ENCODE measurements around the gene USP12. TPM values are rescaled to one million over a fixed set of nuclear protein-coding genes. Genes with fewer than 3 reads are reported as not detected.

The USP12 gene
- total RNA-seq, 2 donors from 2014 or later: 22.6 to 40.5 TPM

DNA sequence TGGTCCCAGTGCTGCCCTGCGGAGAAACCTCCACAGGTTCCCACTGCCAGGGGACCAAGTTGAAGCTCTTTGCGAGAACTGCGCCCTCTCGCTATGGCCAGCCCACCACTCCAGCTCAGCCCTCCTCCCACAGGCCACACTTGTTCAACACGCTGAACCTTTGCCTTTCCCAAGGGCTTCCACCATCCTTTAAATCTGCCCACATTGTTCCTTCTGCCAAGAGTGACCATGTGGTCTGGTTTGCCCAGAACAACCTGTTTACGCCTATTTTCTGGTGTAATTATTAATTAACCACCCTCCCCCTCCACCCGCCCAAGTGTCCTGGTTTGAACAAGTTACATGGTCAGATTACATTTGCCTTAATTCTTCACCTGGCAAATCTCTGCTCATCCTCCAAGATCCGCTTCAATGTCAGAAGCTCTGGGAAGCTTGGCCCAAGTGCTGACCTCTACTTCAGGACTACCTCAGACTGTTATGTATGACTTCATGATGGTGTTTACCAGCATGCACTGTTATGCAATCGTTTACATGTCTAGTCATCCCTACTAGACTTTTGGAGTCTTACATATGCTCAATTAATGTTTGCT is 12.0 kb upstream of the USP12 start:
- peak overlapping the region in 1 of 2 donors; percentile 22 for H3K27ac ChIP-seq
- no peaks in the 10 kb centered on the region for H3K9me3 ChIP-seq
- ATAC-seq (ENCODE audit: insufficient number of reproducible peaks, low FRiP score, low read depth): no peak

DNA sequence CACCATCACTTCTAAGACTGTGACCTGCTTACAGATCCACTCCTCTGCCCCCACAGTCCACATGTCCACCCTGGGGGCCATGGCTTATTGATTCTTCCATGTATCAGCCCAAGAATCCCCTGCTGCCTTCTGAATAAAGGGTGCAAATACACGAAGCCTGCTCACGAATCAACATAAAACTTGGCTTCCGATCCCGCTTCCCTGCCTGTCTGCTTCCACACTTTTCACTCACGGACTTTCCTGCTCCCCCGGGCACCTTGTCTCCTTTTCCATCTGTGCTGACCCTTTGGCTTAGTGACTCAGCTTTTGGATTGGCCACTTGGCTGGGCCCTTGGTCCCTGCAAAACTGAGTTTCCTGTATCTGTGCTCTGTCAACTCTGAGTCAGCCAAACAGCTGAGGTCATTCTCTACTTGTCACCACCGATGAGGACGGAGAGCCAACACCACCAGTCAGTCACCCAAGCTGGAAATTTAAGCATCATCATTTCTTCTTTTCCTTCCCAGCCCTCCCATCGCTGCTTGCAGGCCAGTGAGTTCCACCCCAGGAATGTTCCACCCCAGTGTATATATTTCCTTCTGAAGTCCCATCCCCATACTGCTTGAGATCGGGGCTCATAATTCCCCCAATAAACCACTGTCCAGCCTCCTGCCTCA is 11.4 kb upstream of the USP12 start:
- H3K27ac ChIP-seq: peak overlapping the region in 1 of 2 donors; percentile 22
- H3K4me3 ChIP-seq: peak overlapping the region; percentile 12
- peak; percentile 66 for DNase-seq (ENCODE audit: low spot score)

More for the DNA sequence above, 12.0 kb upstream of the USP12 start:
- no peak for DNase-seq (ENCODE audit: low spot score)
- Histone ChIP-seq H3K36me3 (no peaks in the 10 kb centered on the region), H3K4me1 (ENCODE audit: control insufficient read depth in 1 of 2, low read depth in 2 of 2) (peaks cover 0 to 11% of the 10 kb centered on the region in 2 donors), H3K4me3 (no peak overlapping the region), H3K27me3 (replicated peaks; ENCODE audit: insufficient read depth) (no peaks in the 10 kb centered on the region)
- TF ChIP-seq, protein P1, sequence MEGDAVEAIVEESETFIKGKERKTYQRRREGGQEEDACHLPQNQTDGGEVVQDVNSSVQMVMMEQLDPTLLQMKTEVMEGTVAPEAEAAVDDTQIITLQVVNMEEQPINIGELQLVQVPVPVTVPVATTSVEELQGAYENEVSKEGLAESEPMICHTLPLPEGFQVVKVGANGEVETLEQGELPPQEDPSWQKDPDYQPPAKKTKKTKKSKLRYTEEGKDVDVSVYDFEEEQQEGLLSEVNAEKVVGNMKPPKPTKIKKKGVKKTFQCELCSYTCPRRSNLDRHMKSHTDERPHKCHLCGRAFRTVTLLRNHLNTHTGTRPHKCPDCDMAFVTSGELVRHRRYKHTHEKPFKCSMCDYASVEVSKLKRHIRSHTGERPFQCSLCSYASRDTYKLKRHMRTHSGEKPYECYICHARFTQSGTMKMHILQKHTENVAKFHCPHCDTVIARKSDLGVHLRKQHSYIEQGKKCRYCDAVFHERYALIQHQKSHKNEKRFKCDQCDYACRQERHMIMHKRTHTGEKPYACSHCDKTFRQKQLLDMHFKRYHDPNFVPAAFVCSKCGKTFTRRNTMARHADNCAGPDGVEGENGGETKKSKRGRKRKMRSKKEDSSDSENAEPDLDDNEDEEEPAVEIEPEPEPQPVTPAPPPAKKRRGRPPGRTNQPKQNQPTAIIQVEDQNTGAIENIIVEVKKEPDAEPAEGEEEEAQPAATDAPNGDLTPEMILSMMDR (IDR thresholded peaks at IDR 0.05): no peak

DNA sequence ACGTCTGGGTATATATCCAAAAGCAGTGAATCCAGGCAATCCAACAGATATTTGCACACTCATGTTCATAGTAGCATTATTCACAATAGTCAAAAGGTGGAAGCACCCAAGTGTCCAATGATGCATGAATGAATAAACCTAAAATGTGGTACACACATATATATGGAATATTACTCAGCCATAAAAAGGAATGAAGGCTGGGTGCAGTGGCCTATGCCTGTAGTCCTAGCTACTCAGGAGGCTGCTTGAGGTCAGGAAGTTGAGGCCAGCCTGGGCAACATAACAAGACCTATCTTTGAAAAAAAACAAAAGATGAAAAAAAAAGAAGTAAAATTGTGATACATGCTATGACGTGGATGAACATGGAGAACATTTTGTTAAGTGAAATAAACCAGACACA is 10.4 kb upstream of the USP12 start:
- no peaks in the 10 kb centered on the region for H3K9me3 ChIP-seq
- peaks cover 0 to 11% of the 10 kb centered on the region in 2 donors for H3K4me1 ChIP-seq (ENCODE audit: control insufficient read depth in 1 of 2, low read depth in 2 of 2)
- H3K27ac ChIP-seq: no peak overlapping the region
- H3K4me3 ChIP-seq: no peak overlapping the region
- ATAC-seq (ENCODE audit: insufficient number of reproducible peaks, low FRiP score, low read depth): no peak
- H3K36me3 ChIP-seq: no peaks in the 10 kb centered on the region
- no peaks in the 10 kb centered on the region for H3K27me3 ChIP-seq (replicated peaks; ENCODE audit: insufficient read depth)
- no peak for DNase-seq (ENCODE audit: low spot score)
- TF ChIP-seq, protein P1 (IDR thresholded peaks at IDR 0.05): no peak

More for the DNA sequence above, 11.4 kb upstream of the USP12 start:
- no peaks in the 10 kb centered on the region for H3K27me3 ChIP-seq (replicated peaks; ENCODE audit: insufficient read depth)
- peak; percentile 99 for ATAC-seq (ENCODE audit: insufficient number of reproducible peaks, low FRiP score, low read depth)
- H3K4me1 ChIP-seq (ENCODE audit: control insufficient read depth in 1 of 2, low read depth in 2 of 2): peaks cover 0 to 11% of the 10 kb centered on the region in 2 donors
- no peaks in the 10 kb centered on the region for H3K36me3 ChIP-seq
- no peaks in the 10 kb centered on the region for H3K9me3 ChIP-seq
- TF ChIP-seq, protein P1 (IDR thresholded peaks at IDR 0.05): no peak

DNA sequence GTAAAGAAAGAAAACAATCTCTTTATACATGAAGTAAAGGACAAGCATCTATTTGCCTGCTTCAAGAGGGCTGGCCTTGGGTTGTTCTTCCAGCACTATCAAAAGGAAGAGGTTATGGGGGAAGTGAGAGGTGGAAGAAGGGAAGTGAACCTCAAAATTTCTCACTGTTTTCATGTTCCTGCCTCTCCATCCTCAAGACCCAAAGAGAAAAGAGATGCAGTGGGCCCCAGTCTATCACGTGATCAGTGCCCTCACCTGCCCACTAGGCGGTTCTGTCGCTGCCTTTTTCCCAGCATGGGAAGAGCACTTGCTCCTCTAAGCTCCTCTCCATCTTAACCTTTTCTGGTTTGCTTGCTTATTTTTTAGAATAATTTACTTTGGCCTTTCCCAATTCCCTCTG is 6.2 kb upstream of the USP12 start:
- Histone ChIP-seq H3K4me1 (ENCODE audit: control insufficient read depth in 1 of 2, low read depth in 2 of 2) (peaks cover 0 to 7% of the 10 kb centered on the region in 2 donors), H3K4me3 (no peak overlapping the region), H3K36me3 (no peaks in the 10 kb centered on the region), H3K27ac (no peak overlapping the region), H3K27me3 (replicated peaks; ENCODE audit: insufficient read depth) (no peaks in the 10 kb centered on the region), H3K9me3 (no peaks in the 10 kb centered on the region)
- DNase-seq (ENCODE audit: low spot score) (no peak), ATAC-seq (ENCODE audit: insufficient number of reproducible peaks, low FRiP score, low read depth) (no peak)
- TF ChIP-seq, protein P1 (IDR thresholded peaks at IDR 0.05): no peak

DNA sequence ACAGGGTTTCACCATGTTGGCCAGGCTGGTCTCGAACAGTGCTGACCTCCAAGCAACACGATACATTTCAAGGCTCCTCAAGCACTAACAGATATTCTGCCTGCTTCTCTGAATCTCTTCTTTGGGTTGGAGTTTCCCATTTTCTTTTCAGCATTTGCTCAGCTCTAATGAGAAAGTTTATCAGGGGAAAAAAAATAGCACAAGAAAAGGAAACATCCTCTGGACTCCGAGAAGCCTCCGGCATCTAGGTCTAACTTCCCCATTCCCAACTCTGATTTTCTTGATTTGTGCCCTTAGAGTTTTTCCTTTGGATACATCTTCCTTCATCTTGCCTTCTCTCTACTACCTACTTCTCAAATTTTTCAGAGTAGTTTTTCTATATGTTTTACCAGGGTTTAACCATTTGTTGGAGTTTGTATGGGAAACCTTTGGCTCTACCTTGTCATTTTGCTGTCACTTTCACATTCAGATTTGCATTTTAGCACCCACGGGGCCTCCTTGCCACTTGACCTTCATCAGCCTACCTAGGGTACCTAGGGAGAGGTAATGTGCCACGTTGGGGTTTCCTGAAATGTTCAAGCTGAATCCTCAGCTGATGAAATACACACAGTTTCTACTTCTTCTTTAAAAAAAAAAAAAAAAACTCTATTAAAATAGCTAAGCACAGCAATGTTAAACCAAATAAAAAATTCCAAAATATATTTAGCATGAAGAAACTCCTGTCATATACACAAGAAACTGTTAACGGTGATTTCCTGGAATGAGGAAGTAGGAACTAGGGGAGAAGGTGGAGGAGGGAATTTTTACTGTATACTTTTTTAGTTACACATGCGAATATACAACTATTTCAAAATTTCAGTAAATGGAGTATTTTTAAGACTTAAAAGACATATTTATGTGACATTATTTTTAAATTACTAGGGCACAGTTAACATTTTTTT is 5.1 kb upstream of the USP12 start:
- Histone ChIP-seq H3K36me3 (no peaks in the 10 kb centered on the region), H3K4me1 (ENCODE audit: control insufficient read depth in 1 of 2, low read depth in 2 of 2) (peaks cover 0 to 8% of the 10 kb centered on the region in 2 donors), H3K4me3 (no peak overlapping the region), H3K9me3 (no peaks in the 10 kb centered on the region), H3K27me3 (replicated peaks; ENCODE audit: insufficient read depth) (no peaks in the 10 kb centered on the region), H3K27ac (no peak overlapping the region)
- ATAC-seq (ENCODE audit: insufficient number of reproducible peaks, low FRiP score, low read depth) (no peak), DNase-seq (ENCODE audit: low spot score) (no peak)
- TF ChIP-seq, protein P1 (IDR thresholded peaks at IDR 0.05): no peak
